HepG2 (cell line): ENCODE results near the gene SMAP2. TPM values are rescaled to one million over a fixed set of nuclear protein-coding genes. Genes with fewer than 3 reads are reported as not detected.

Source experiments
- ATAC-seq: fragments of 200-7000 bp; cut with Tn5 transposase; 3 replicates; pipeline ENCODE4 v1.9.1; 2020; ENCODE audit warnings: mild to moderate bottlenecking, moderate library complexity
- BruUV-seq: library from RNA; stranded (reverse); fragments of 400-500 nt; replicated peaks from 2 replicates; lab custom pipeline; 2021; lab: Mats Ljungman, UMichigan
- CTCF ChIA-PET: fragments of 300-600 bp; formaldehyde crosslinking; extraction: SDS; loops from one replicate; lab custom pipeline; 2021; ENCODE audit warnings: low total read pairs, inconsistent platforms, low intra/inter-chr PET ratio; lab: Yijun Ruan, JAX
- POLR2A ChIA-PET: fragments of 350-600 bp; sonication (Branson Sonifier 250); formaldehyde crosslinking; loops from one replicate; lab custom pipeline; 2020; ENCODE audit warnings: antibody characterized with exemption, inconsistent platforms; lab: Yijun Ruan, JAX
- DNase-seq: peaks from one replicate; pipeline ENCODE4 v3.0.0-alpha.2; 2015; ENCODE audit warnings: low spot score
- FAIRE-seq: peaks from 3 replicates; lab custom pipeline; 2011; peaks lifted over from hg19 to GRCh38; lab: Jason Lieb, UNC
- H2AFZ ChIP-seq: one replicate; pipeline ENCODE4 v1.6.1; 2011; ENCODE audit warnings: low read length, inconsistent platforms
- H3K27ac ChIP-seq: fragments of 300-600 bp; 3 replicates; pipeline ENCODE4 v1.8.0; 2011; ENCODE audit warnings: mixed run types, mild to moderate bottlenecking, mixed read lengths, low read length, inconsistent platforms; ENCODE audit not compliant: insufficient read depth; ENCODE audit errors: extremely low read length
- H3K27me3 ChIP-seq, 2 experiments: fragments of 200-600 bp in 1 of 2; 2 replicates in 1 of 2; 3 replicates in 1 of 2; pipeline versions ENCODE4 v1.6.0 to v1.8.0; 2011; ENCODE audit warnings: low read length in 2 of 2, mild to moderate bottlenecking in 2 of 2, moderate library complexity in 2 of 2, inconsistent platforms in 1 of 2; ENCODE audit not compliant: insufficient read depth in 2 of 2, control insufficient read depth in 1 of 2
- H3K36me3 ChIP-seq, 2 experiments: fragments of 200-600 bp in 1 of 2; replicated peaks in 1 of 2; 2 replicates in 1 of 2; 3 replicates in 1 of 2; pipeline versions ENCODE4 v1.5.1 to v1.8.0; 2011; ENCODE audit warnings: low read length in 2 of 2, inconsistent platforms in 1 of 2; ENCODE audit not compliant: insufficient read depth in 2 of 2, control insufficient read depth in 1 of 2
- H3K4me1 ChIP-seq: 2 replicates; pipeline ENCODE4 v1.5.1; 2012; ENCODE audit warnings: low read length, inconsistent platforms; ENCODE audit not compliant: insufficient read depth
- H3K4me2 ChIP-seq: 2 replicates; pipeline ENCODE4 v1.6.0; 2011; ENCODE audit warnings: low read depth, low read length, inconsistent platforms
- H3K4me3 ChIP-seq, 3 experiments: fragments of 200-600 bp in 1 of 3; sonication (generic), shearing (Covaris generic) in 1 of 3; replicated peaks in 1 of 3; 2 replicates each; pipeline ENCODE4 v1.5.1; 2011 to 2016; ENCODE audit warnings: low read length in 3 of 3, inconsistent platforms in 2 of 3, low read depth in 2 of 3, mild to moderate bottlenecking in 2 of 3, control low read depth in 1 of 3, mixed read lengths in 1 of 3; ENCODE audit not compliant: insufficient read depth in 1 of 3
- H3K79me2 ChIP-seq: one replicate; pipeline ENCODE4 v1.6.1; 2011; ENCODE audit warnings: low read length, inconsistent platforms; ENCODE audit not compliant: insufficient read depth
- H3K9ac ChIP-seq: 2 replicates; pipeline ENCODE4 v1.6.0; 2011; ENCODE audit warnings: mild to moderate bottlenecking, low read depth, low read length, inconsistent platforms; ENCODE audit not compliant: insufficient read depth
- H3K9me3 ChIP-seq: 2 replicates; pipeline ENCODE4 v1.5.1; 2012; ENCODE audit warnings: mild to moderate bottlenecking, low read length
- H4K20me1 ChIP-seq: 2 replicates; pipeline ENCODE4 v1.6.0; 2011; ENCODE audit warnings: inconsistent platforms, mild to moderate bottlenecking, low read length, moderate library complexity; ENCODE audit not compliant: insufficient read depth
- HNRNPLL ChIP-seq: fragments of 200-400 bp; formaldehyde crosslinking; IDR thresholded peaks from 2 replicates; pipeline ENCODE4 v1.6.1; 2017; ENCODE audit warnings: mild to moderate bottlenecking, low read depth, low read length; ENCODE audit not compliant: poor library complexity, severe bottlenecking
- IKZF4 ChIP-seq: sonication (generic); formaldehyde crosslinking; IDR thresholded peaks from 2 replicates; pipeline ENCODE4 v1.5.1; 2020; ENCODE audit warnings: borderline replicate concordance, mild to moderate bottlenecking, low read depth, missing genetic modification reagents; ENCODE audit errors: not compliant biosample characterization
- JARID2 ChIP-seq: sonication (generic); formaldehyde crosslinking; IDR thresholded peaks from 2 replicates; pipeline ENCODE4 v1.8.1; 2023; ENCODE audit warnings: missing genetic modification reagents, inconsistent platforms; ENCODE audit not compliant: insufficient replicate concordance
- NAIF1 ChIP-seq: sonication (generic); formaldehyde crosslinking; IDR thresholded peaks from 2 replicates; pipeline ENCODE4 v1.5.0; 2020; ENCODE audit warnings: mild to moderate bottlenecking, missing genetic modification reagents, borderline replicate concordance
- SAFB2 ChIP-seq: sonication (generic); formaldehyde crosslinking; IDR thresholded peaks from 2 replicates; pipeline ENCODE4 v1.5.1; 2020; ENCODE audit warnings: missing genetic modification reagents, low read depth, mild to moderate bottlenecking, borderline replicate concordance
- ZNF230 ChIP-seq: sonication (generic); formaldehyde crosslinking; IDR thresholded peaks from 2 replicates; pipeline ENCODE4 v1.4.0; 2020; ENCODE audit warnings: mild to moderate bottlenecking, missing genetic modification reagents
- ZNF768 ChIP-seq: sonication (generic); formaldehyde crosslinking; IDR thresholded peaks from 2 replicates; pipeline ENCODE4 v1.4.0; 2020; ENCODE audit warnings: missing genetic modification reagents
- ZNF879 ChIP-seq: sonication (generic); formaldehyde crosslinking; IDR thresholded peaks from 2 replicates; pipeline ENCODE4 v1.8.1; 2023; ENCODE audit warnings: missing genetic modification reagents
- WGBS: methylation state at CpG from one replicate; pipeline ENCODE4 v1.1.6; 2017; ENCODE audit warnings: low lambda C conversion rate; 5-methylcytosine and 5-hydroxymethylcytosine counted together
- in situ Hi-C: cut with HindIII; loops from 2 replicates; pipeline ENCODE4 v1.10.0; 2017; ENCODE audit warnings: low pct_unique_long_range_greater_than_20kb; ENCODE audit not compliant: extremely low pct_ligation_motif_present
- intact Hi-C: fragments of 100-400 bp; cut with micrococcal nuclease; formaldehyde crosslinking; loops from one replicate; pipeline ENCODE4 v1.10.0; 2022; ENCODE audit not compliant: unreplicated experiment
- polyA plus RNA-seq, 8 experiments: library from polyadenylated mRNA; depleted of rRNA in 3 of 8; stranded (reverse) in 7 of 8; unstranded in 1 of 8; fragments of >200 nt; fragmentation: Illumina TruSeq in 4 of 8; extraction: Trizol in 4 of 8; gene quantifications; 2 replicates each; pipeline versions ENCODE4 v1.2.1 to v1.2.3, GENCODE V29; 2011 to 2016; ENCODE audit warnings: low read depth in 4 of 8, missing spikeins in 1 of 8, mixed read lengths in 1 of 8; ENCODE audit not compliant: insufficient read depth in 1 of 8
- total RNA-seq, 5 experiments: library from RNA; depleted of rRNA; stranded (reverse); fragments of >200 nt; fragmentation: Illumina TruSeq; extraction: Trizol; gene quantifications; 2 replicates each; pipeline ENCODE4 v1.2.3, GENCODE V29; 2016; ENCODE audit warnings: low read depth in 1 of 5
- TF ChIP-seq, protein P1 (sequence below): sonication (generic); formaldehyde crosslinking; IDR thresholded peaks from 2 replicates; pipeline ENCODE4 v1.5.0; 2020; ENCODE audit warnings: missing genetic modification reagents
- TF ChIP-seq, protein P2 (sequence below): sonication (generic); formaldehyde crosslinking; IDR thresholded peaks from 2 replicates; pipeline ENCODE4 v1.4.0; 2020; ENCODE audit warnings: missing genetic modification reagents, low read depth, mild to moderate bottlenecking, borderline replicate concordance
- TF ChIP-seq, protein P3 (sequence below): IDR thresholded peaks from 2 replicates; pipeline ENCODE4 v1.6.1; 2016; ENCODE audit warnings: mild to moderate bottlenecking
- TF ChIP-seq, protein P4 (sequence below): sonication (generic); formaldehyde crosslinking; IDR thresholded peaks from 2 replicates; pipeline ENCODE4 v1.8.0; 2023; ENCODE audit warnings: mild to moderate bottlenecking, missing genetic modification reagents

SMAP2 gene
- total and polyA plus RNA-seq, 2 of the 13 experiments (the other 11 are each of a cell fraction or from before 2014, with no cell fraction given) = 19.0 to 22.3 TPM

DNA sequence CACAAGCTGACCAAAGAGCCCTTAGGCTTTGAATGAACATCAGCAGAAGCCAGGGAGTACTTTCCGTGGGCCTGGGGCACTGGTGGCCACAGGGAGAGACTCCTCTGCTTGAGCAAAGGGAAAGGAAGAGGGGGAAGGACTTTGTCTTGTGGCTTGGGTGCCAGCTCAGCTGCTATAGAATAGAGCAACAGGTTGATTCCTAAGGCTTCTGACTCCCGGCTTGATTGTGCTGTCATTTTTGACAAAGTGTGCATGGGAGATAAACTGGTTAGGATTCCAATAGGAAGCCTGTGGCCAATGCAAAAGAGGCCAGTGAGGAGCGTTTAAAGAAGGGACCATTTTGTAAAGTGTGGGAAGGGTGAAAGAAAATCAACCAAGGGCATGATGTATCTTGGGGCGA, 11.9 kb upstream of the SMAP2 start:
- Histone ChIP-seq H3K4me2 (peak overlapping the region; percentile 2; the same call in 1 of the 2 replicates), H3K27me3 (peaks cover 0 to 5% of the 10 kb centered on the region in 2 experiments; a peak in 2 of 5 replicates), H3K4me3 (no peak overlapping the region)
- CTCF ChIA-PET = no interaction called here
- no peak for TF ChIP-seq NAIF1
- no peak for TF ChIP-seq SAFB2 (CRISPR knock-in tag)
- TF ChIP-seq, protein P1, sequence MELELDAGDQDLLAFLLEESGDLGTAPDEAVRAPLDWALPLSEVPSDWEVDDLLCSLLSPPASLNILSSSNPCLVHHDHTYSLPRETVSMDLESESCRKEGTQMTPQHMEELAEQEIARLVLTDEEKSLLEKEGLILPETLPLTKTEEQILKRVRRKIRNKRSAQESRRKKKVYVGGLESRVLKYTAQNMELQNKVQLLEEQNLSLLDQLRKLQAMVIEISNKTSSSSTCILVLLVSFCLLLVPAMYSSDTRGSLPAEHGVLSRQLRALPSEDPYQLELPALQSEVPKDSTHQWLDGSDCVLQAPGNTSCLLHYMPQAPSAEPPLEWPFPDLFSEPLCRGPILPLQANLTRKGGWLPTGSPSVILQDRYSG = no peak
- TF ChIP-seq JARID2 (CRISPR knock-in tag) = no peak
- TF ChIP-seq, all 625 proteins: peak for 0
- BruUV-seq = no TSS peak
- FAIRE-seq = no peak
- DNase-seq = no peak
- 67% methylated on average over 3 of the region's 4 CpGs for WGBS
- Histone ChIP-seq H3K9ac (no peak overlapping the region), H3K27ac (no peak overlapping the region), H2AFZ (no peak overlapping the region), H4K20me1 (no peaks in the 10 kb centered on the region), H3K36me3 (no peaks in the 10 kb centered on the region), H3K4me1 (peaks cover 23% of the 10 kb centered on the region), H3K79me2 (no peaks in the 10 kb centered on the region), H3K9me3 (peaks cover 12% of the 10 kb centered on the region)
- intact Hi-C loops = no loop called here
- POLR2A ChIA-PET = no interaction called here
- ATAC-seq = peak; percentile 51; the same call in 2 of the 3 replicates
- in situ Hi-C loops = no loop called here

DNA sequence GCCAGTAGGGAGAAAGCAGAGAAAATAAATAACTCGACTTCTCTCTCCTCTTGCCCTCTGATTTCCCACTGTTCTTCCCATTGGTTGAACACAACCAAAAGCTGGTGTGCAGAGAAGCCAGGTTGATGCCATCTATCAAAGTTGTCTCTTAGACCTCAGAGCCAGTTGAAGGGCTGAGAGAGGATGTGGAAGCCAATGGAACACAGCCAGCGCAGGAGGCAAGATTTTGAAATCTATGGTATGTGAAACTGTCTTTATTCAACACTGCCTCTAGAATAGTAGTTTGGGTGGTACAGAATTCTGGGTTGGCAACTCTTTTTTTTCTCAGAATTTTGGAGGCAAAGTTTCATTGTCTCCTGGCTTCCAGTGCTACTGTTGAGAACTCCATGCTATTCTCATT, 11.3 kb upstream of the SMAP2 start:
- H3K9me3 ChIP-seq = peaks cover 12% of the 10 kb centered on the region
- ATAC-seq (no peak), DNase-seq (no peak), FAIRE-seq (no peak)
- H3K27me3 ChIP-seq = peaks cover 0 to 5% of the 10 kb centered on the region in 2 experiments; a peak in 2 of 5 replicates
- intact Hi-C loops (no loop called here), in situ Hi-C loops (no loop called here)
- 35% methylated on average over 2 of the region's 2 CpGs for WGBS
- POLR2A ChIA-PET = no interaction called here
- no peak overlapping the region for H3K4me3 ChIP-seq
- no peaks in the 10 kb centered on the region for H4K20me1 ChIP-seq
- H3K4me2 ChIP-seq = no peak overlapping the region
- no peak overlapping the region for H2AFZ ChIP-seq
- no peak overlapping the region for H3K9ac ChIP-seq
- CTCF ChIA-PET = no interaction called here
- no TSS peak for BruUV-seq
- peaks cover 23% of the 10 kb centered on the region for H3K4me1 ChIP-seq
- H3K36me3 ChIP-seq = no peaks in the 10 kb centered on the region
- no peak overlapping the region for H3K27ac ChIP-seq
- H3K79me2 ChIP-seq = no peaks in the 10 kb centered on the region
- TF ChIP-seq ZNF768 (CRISPR knock-in tag) (no peak), HNRNPLL (no peak), IKZF4 (CRISPR knock-in tag) (no peak), ZNF879 (CRISPR knock-in tag) (no peak), ZNF230 (no peak)
- TF ChIP-seq, protein P1 = no peak
- TF ChIP-seq, protein P2, sequence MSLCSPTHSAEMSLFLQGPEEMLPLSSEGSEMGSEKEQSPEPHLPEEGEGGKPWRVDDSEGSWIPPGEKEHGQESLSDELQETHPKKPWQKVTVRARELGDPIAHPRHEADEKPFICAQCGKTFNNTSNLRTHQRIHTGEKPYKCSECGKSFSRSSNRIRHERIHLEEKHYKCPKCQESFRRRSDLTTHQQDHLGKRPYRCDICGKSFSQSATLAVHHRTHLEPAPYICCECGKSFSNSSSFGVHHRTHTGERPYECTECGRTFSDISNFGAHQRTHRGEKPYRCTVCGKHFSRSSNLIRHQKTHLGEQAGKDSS (CRISPR knock-in tag) = no peak
- TF ChIP-seq, protein P3, sequence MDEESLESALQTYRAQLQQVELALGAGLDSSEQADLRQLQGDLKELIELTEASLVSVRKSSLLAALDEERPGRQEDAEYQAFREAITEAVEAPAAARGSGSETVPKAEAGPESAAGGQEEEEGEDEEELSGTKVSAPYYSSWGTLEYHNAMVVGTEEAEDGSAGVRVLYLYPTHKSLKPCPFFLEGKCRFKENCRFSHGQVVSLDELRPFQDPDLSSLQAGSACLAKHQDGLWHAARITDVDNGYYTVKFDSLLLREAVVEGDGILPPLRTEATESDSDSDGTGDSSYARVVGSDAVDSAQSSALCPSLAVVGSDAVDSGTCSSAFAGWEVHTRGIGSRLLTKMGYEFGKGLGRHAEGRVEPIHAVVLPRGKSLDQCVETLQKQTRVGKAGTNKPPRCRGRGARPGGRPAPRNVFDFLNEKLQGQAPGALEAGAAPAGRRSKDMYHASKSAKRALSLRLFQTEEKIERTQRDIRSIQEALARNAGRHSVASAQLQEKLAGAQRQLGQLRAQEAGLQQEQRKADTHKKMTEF (CRISPR knock-in tag) = no peak
- TF ChIP-seq, protein P4, sequence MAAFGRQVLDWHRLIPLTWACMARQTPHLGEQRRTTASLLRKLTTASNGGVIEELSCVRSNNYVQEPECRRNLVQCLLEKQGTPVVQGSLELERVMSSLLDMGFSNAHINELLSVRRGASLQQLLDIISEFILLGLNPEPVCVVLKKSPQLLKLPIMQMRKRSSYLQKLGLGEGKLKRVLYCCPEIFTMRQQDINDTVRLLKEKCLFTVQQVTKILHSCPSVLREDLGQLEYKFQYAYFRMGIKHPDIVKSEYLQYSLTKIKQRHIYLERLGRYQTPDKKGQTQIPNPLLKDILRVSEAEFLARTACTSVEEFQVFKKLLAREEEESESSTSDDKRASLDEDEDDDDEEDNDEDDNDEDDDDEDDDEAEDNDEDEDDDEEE (CRISPR knock-in tag) = no peak
